Endothelial cell of hepatic sinusoid (primary cell): ENCODE measurements around the gene RASA3.

ENCODE experiments used
- in situ Hi-C: cut with HindIII; loops from 2 replicates; pipeline ENCODE4 v1.10.0; 2017; ENCODE audit warnings: low sequenced_read_pairs

RASA3 gene

GRCh38 chr13:113930671-113931637, 201.5 kb downstream of the RASA3 start:
- in situ Hi-C loops, result no loop called here

GRCh38 chr13:113929628-113930615, 202.5 kb downstream of the RASA3 start:
- in situ Hi-C loops, result loop anchor here (10.0 kb wide), 1 partner anchor 125 kb away; no protein-coding TSS in a partner anchor

GRCh38 chr13:113928685-113929627, 203.5 kb downstream of the RASA3 start:
- in situ Hi-C loops, result loop anchor here (10.0 kb wide), 1 partner anchor 126 kb away; no protein-coding TSS in a partner anchor
